Heart left ventricle (tissue), 16 donors: ENCODE measurements around the gene ASTN2. TPM values are rescaled to one million over a fixed set of nuclear protein-coding genes. Genes with fewer than 3 reads are reported as not detected.
"Not testable (repeated sequence)": the region's sequence is repeated elsewhere in the genome, so short reads cannot be mapped to it uniquely, and the experiment has no call there.

Experiments
- ATAC-seq, 4 donors: fragments of 200-7000 bp; cut with Tn5 transposase; one replicate each; pipeline ENCODE4 v1.9.1; 2020 to 2022; ENCODE audit warnings: moderate library complexity in 4 of 4, mild to moderate bottlenecking in 3 of 4, moderate number of reproducible peaks in 1 of 4
- DNase-seq, 5 donors: peaks; one replicate each; pipeline ENCODE4 v3.0.0-alpha.2; 2020
- H3K27ac ChIP-seq, 12 donors: fragments of 200-600 bp; sonication (generic) in 4 of 12; one replicate each; pipeline versions ENCODE4 v1.5.0 to v1.8.0; 2016 to 2022; ENCODE audit warnings: mild to moderate bottlenecking in 2 of 12
- H3K27me3 ChIP-seq, 9 donors: fragments of 200-600 bp; sonication (generic) in 2 of 9; one replicate each; pipeline versions ENCODE4 v1.5.1 to v1.8.0; 2016 to 2022; ENCODE audit warnings: mild to moderate bottlenecking in 3 of 9
- H3K36me3 ChIP-seq, 9 donors: fragments of 200-600 bp; sonication (generic) in 2 of 9; one replicate each; pipeline versions ENCODE4 v1.5.0 to v1.8.0; 2018 to 2022; ENCODE audit warnings: mild to moderate bottlenecking in 2 of 9
- H3K4me1 ChIP-seq, 12 donors: fragments of 200-600 bp; sonication (generic) in 4 of 12; one replicate each; pipeline versions ENCODE4 v1.5.0 to v1.8.0; 2016 to 2022; ENCODE audit warnings: mild to moderate bottlenecking in 3 of 12
- H3K4me3 ChIP-seq, 12 donors: fragments of 200-600 bp; sonication (generic) in 4 of 12; one replicate each; pipeline versions ENCODE4 v1.5.0 to v1.8.0; 2017 to 2022; ENCODE audit warnings: mild to moderate bottlenecking in 9 of 12, moderate library complexity in 4 of 12
- H3K9me3 ChIP-seq, 12 donors: fragments of 200-600 bp; sonication (generic) in 4 of 12; one replicate each; pipeline versions ENCODE4 v1.5.0 to v1.8.0; 2016 to 2022; ENCODE audit warnings: mild to moderate bottlenecking in 1 of 12
- CTCF ChIP-seq, 12 donors: fragments of 200-600 bp; sonication (generic) in 4 of 12; IDR thresholded peaks; one replicate each; pipeline versions ENCODE4 v1.5.0 to v1.8.0; 2018 to 2022; ENCODE audit warnings: antibody characterized with exemption in 12 of 12, mild to moderate bottlenecking in 5 of 12
- POLR2A ChIP-seq, 2 donors: fragments of 450-650 bp; IDR thresholded peaks; one replicate each; pipeline ENCODE4 v1.6.1; 2017; ENCODE audit warnings: antibody characterized with exemption in 2 of 2, mild to moderate bottlenecking in 2 of 2, moderate library complexity in 2 of 2
- WGBS, 4 donors: extraction: QIAGEN DNeasy Blood & Tissue Kit in 2 of 4; methylation state at CpG; one replicate each; pipeline versions ENCODE4 v1.1.5 to v1.1.7; 2013 to 2018; 5-methylcytosine and 5-hydroxymethylcytosine counted together
- intact Hi-C, 10 donors: fragments of 100-400 bp; cut with DNase I; formaldehyde crosslinking; loops; one replicate each; pipeline versions ENCODE4 v1.11.1 to v1.14.2; 2022
- polyA plus RNA-seq, 2 donors: library from polyadenylated mRNA; stranded (reverse); fragments of 200-250 nt; gene quantifications; one replicate each; pipeline ENCODE4 v1.2.3, GENCODE V29; 2013
- total RNA-seq, 9 donors: library from RNA; depleted of rRNA in 2 of 9; stranded (reverse); fragments of >200 nt in 2 of 9; fragmentation: NEBNext Ultra II Directional in 3 of 9; extraction: Animal tissue kit (Norgen Biotek cat#: 25700) in 3 of 9; gene quantifications; one replicate each; pipeline versions ENCODE4 v1.1.0 to v1.2.4, GENCODE V29; 2016 to 2023
- donor health status: ischemic (EF 13 %, LVEDD 7.1; RV severe dilation, severe dysfunction).
- donor health status: healthy with polysubstance abuse.
- donor health status: DM: no; HTN: yes; CAD: no.
- donor health status: DM: no; HTN: no; CAD: no.
- donor health status: ischemic (EF 25% LVEDD 6.9; RV normal size, moderate dysfunction).
- donor health status: ischemic (EF 25% LVEDD 5.7; RV mildly dilated, moderate dysfunction).
- donor health status: healthy.
- donor health status: DM: yes; HTN: yes; CAD: no.
- donor health status: ischemic (EF 35%, LVEDD 5.7; RV mildly dilated, moderate dysfunction).
- donor health status: nonischemic (EF 11% LVEDD 7.7; RV severe dilation, severe dysfunction).
- donor health status: DM: yes; HTN: yes; CAD: no.
- donor health status: PGD.
- donor health status: ischemic (EF 29% LVEDD 5.4; RV normal size, mild dysfunction).
- donor health status: nonischemic (EF 23%, LVEDD 6.1; RV moderate dilation, normal function).

ASTN2 gene
- total and polyA plus RNA-seq, 11 donors: 2.5 to 6.0 (median 3.5) TPM

GRCh38 chr9:116849721-116850120, 565.1 kb downstream of the ASTN2 start:
- DNase-seq (no peak), ATAC-seq (no peak)
- no peaks in the 10 kb centered on the region for H3K36me3 ChIP-seq
- no peak overlapping the region for H3K4me3 ChIP-seq
- H3K27me3 ChIP-seq: no peaks in the 10 kb centered on the region
- H3K9me3 ChIP-seq: no peaks in the 10 kb centered on the region
- no peaks in the 10 kb centered on the region for H3K4me1 ChIP-seq
- WGBS, 4 donors: 49 to 71% (median 59%) methylated on average over 3 of the region's 3 CpGs
- intact Hi-C loops: loop anchor here in 1 of 10 donors (5.0 kb wide), 1 partner anchor 52 kb away; no protein-coding TSS in a partner anchor
- no peak overlapping the region for H3K27ac ChIP-seq
- TF ChIP-seq CTCF (IDR thresholded peaks at IDR 0.05) (no peak), POLR2A (IDR thresholded peaks at IDR 0.05) (no peak)

GRCh38 chr9:116844621-116845020, 570.2 kb downstream of the ASTN2 start:
- no peaks in the 10 kb centered on the region for H3K27me3 ChIP-seq
- no peak overlapping the region for H3K27ac ChIP-seq
- no peak for ATAC-seq
- no peak overlapping the region for H3K4me3 ChIP-seq
- H3K9me3 ChIP-seq: no peaks in the 10 kb centered on the region
- H3K4me1 ChIP-seq: no peaks in the 10 kb centered on the region
- intact Hi-C loops: loop anchor here in 1 of 10 donors (5.0 kb wide), 1 partner anchor 47 kb away; no protein-coding TSS in a partner anchor
- no peak for DNase-seq
- no peaks in the 10 kb centered on the region for H3K36me3 ChIP-seq
- TF ChIP-seq CTCF (IDR thresholded peaks at IDR 0.05): no peak
- TF ChIP-seq POLR2A (IDR thresholded peaks at IDR 0.05): no peak

GRCh38 chr9:116843863-116844620, 570.8 kb downstream of the ASTN2 start:
- TF ChIP-seq POLR2A (IDR thresholded peaks at IDR 0.05): no peak
- no peak for TF ChIP-seq CTCF (IDR thresholded peaks at IDR 0.05)
- ATAC-seq (no peak), DNase-seq (no peak)
- Histone ChIP-seq H3K9me3 (no peaks in the 10 kb centered on the region), H3K36me3 (no peaks in the 10 kb centered on the region), H3K4me1 (no peaks in the 10 kb centered on the region), H3K27ac (no peak overlapping the region), H3K27me3 (no peaks in the 10 kb centered on the region), H3K4me3 (no peak overlapping the region)
- WGBS, 4 donors: 47 to 61% (median 55%) methylated on average over 7 of the region's 7 CpGs
- intact Hi-C loops: no loop called here

GRCh38 chr9:116842658-116843057, 572.2 kb downstream of the ASTN2 start:
- H3K9me3 ChIP-seq: no peaks in the 10 kb centered on the region
- no peak overlapping the region for H3K27ac ChIP-seq
- TF ChIP-seq POLR2A (IDR thresholded peaks at IDR 0.05): no peak
- TF ChIP-seq CTCF (IDR thresholded peaks at IDR 0.05): no peak
- intact Hi-C loops: no loop called here
- ATAC-seq (no peak), DNase-seq (no peak)
- no peaks in the 10 kb centered on the region for H3K4me1 ChIP-seq
- no peaks in the 10 kb centered on the region for H3K27me3 ChIP-seq
- no peak overlapping the region for H3K4me3 ChIP-seq
- no peaks in the 10 kb centered on the region for H3K36me3 ChIP-seq
- 50 to 67% (median 55%) methylated on average over 5 to 6 of the region's 6 CpGs for WGBS, 4 donors

- H3K27ac ChIP-seq, H3K36me3 ChIP-seq, H3K9me3 ChIP-seq, intact Hi-C loops, H3K4me1 ChIP-seq, DNase-seq, ATAC-seq, H3K4me3 ChIP-seq: not testable (repeated sequence)
- 81 to 85% (median 81%) methylated on average over 7 of the region's 7 CpGs for WGBS, 4 donors
- H3K27me3 ChIP-seq: peaks cover 0 to 13% (median 0%) of the 10 kb centered on the region in 9 donors
These were observed 576.4 kb downstream of the ASTN2 start for GRCh38 chr9:116838468-116838867.
